ENCODE data around the gene JAML.

The JAML gene

GRCh38 chr11:118145285-118146227 is 79.3 kb downstream of the JAML start:
- peak; percentile 75 for DNase-seq (ENCODE audit: low read depth)

GRCh38 chr11:118144301-118145268 is 80.2 kb downstream of the JAML start:
- no peak for DNase-seq (ENCODE audit: low read depth)

Measured in ELR (cell line).